NCI-H69 (cell line): ENCODE measurements around the gene LRRC32.
"Not testable (repeated sequence)": the region's sequence is repeated elsewhere in the genome, so short reads cannot be mapped to it uniquely, and the experiment has no call there.

Experiments used
- DNase-seq: peaks from one replicate; lab custom pipeline; 2025; lab: John Stamatoyannopoulos, UW

Gene LRRC32

DNA sequence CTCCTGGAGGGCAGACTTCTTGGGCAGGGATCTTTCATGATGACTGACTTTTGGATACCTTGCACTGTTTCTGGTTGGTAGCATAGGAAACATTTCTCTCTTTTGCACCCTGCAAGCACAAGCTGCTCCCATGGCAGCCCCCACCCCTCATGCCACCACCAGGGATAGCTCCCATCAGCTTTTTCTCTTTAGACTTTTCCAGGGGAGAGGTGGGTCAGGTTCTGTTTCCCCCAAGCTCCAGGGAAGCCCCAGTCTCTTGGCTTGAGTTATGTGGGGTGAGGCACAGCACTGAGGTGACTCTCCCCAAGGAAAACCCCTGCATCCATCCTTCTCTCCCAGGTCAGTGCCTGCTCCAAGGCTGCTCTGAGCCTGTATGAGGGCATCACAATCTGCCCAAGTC is 22.5 kb downstream of the LRRC32 start:
- DNase-seq = no peak

DNA sequence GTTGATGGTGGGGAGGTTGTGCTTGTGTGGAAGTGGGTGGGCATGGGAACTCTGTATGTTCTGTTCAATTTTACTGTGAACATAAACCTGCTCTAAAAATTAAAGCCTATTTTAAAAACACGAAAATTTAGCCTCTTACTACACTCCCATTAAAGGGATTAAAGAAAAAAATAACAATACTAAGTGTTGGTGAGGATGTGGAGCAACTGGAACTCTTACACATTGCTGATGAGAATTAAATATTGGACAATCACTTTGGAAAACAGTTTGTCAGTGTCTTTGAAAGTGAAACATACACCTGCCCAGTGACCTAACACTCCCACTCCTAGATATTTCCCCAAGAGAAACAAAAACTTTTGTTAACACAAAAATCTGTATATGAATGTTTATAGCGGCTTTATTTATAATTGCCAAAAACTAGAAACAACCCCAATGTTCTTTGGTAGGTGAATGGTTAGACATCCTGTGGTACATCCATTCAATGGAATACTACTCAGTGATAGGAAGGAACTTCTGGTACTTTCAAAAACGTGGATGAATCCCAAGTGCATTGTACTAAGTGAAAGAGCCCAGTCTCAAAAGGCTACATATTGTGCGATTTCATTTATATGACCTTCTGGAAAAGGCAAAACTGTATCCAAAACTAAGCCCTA is 23.5 kb downstream of the LRRC32 start:
- DNase-seq = no peak

DNA sequence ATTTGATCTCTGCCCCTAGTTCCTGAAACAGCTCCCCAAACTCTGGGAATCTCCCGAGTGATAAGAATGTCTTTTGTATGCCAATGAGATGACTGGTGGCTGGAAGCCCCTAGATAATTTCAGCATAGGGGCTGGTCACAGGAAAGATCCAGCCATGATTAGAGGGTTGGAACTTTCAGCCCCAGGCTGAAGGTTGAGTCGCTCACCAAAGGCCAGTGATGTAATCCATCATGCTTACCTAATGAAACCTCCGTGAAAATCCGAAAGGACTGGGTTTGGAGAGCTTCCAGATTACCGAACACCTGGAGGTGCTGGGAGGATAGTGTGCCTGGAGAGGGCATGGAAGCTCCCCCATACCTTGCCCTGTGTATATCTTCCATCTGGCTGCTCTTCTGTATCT is 26.0 kb downstream of the LRRC32 start:
- peak; percentile 81 for DNase-seq

DNA sequence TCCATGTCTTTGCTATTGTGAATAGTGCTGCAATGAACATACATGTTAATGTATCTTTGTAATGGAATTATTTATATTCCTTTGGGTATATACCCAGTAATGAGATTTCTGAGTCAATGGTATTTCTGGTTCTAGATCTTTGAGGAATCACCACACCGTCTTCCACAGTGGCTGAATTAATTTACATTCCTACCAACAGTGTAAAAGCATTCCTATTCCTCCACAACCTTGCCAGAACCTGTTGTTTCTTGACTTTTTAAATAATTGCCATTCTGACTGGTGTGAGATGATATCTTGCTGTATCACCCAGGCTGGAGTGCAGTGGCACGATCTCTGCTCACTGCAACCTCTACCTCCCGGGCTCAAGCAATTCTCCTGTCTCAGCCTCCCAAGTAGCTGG is 26.8 kb downstream of the LRRC32 start:
- not testable (repeated sequence) for DNase-seq

GRCh38 chr11:76642341-76642740 is 28.2 kb downstream of the LRRC32 start:
- DNase-seq = peak; percentile 79

- DNase-seq = no peak
Measured at GRCh38 chr11:76641905-76642304, 28.6 kb downstream of the LRRC32 start.

GRCh38 chr11:76640501-76640900 is 30.0 kb downstream of the LRRC32 start:
- DNase-seq = peak; percentile 20

- no peak for DNase-seq
Measured at GRCh38 chr11:76639621-76640020, 30.9 kb downstream of the LRRC32 start.

GRCh38 chr11:76638270-76639197 is 32.0 kb downstream of the LRRC32 start:
- no peak for DNase-seq

DNA sequence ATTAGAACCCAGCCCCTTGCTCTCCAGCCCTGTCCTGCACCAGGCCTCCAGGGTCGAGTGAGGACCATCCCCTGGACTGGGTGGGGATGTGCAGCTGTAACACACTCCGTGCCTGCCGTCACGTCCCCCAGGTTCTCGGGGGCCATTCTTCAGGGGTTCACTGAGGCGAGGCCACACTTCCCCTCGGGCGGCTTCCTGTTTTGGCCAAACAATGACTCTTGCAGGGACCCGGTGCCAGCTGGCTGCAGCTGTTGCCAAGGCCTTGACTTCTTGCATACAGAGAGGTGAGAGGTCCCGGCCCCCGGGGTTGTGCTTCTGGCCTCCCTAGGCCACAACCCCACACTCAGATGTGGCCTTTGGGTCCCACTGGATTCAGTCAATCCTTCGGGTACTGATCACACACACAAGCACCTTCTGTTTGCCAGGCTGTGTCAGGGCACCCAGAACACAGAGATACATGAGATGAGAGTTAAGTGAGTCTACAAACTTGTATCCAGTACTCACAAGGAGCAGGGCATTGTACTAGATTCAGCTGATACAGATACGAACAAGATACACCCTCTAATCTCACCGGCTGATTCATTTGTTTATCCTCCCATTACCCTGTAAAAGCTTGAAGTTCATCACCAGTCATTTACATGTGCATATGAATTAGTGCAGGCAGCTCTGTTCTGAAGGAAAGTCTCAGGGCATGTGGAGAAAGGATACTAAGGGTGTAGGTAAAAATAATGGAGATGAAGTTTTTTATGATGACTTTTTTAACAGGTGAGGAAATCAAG is 32.9 kb downstream of the LRRC32 start:
- no peak for DNase-seq

- DNase-seq = no peak
Measured at GRCh38 chr11:76636826-76637460, 33.6 kb downstream of the LRRC32 start.

- no peak for DNase-seq
Measured at GRCh38 chr11:76635991-76636738, 34.4 kb downstream of the LRRC32 start.

DNA sequence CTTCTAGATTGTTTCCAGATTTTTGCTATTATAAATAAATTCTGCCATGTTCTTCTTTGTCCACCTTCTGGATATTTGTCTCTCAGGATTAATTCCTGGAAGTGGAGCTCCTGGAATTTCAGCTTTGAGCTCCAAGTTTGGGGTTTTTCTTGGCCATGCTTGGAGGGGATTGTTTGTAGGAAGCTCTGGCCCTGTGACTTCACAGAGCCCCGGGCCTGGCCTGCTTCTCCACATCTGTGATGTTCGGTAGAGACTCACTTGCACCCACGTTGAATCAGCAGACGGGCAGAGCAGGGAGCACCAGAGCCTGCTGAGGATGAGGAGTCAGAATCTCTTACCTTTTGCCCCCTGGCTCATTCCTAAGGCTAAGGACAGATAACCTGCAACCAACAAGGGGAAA is 35.7 kb downstream of the LRRC32 start:
- no peak for DNase-seq

DNA sequence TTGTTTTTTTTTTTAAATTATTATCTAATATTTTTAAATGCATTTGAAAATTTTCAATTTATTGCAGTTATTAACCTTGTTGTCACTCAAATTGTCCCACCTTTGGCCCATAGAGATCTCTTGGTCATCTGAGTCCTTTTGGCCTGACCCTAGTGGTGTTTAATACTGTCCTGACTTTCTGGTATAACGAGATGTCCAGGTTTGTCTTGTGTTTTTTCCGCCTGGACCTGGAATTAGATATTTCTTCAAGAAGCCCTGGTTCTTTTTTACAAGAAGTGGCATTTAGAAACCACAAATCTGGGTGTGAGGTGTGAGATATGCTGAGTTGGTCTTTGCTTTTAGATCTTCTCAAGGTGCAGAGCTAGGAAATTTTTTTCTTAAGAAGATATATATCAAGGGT is 38.1 kb downstream of the LRRC32 start:
- DNase-seq = no peak

GRCh38 chr11:76631566-76632308 is 38.8 kb downstream of the LRRC32 start:
- no peak for DNase-seq

GRCh38 chr11:76630600-76631281 is 39.8 kb downstream of the LRRC32 start:
- DNase-seq = no peak

DNA sequence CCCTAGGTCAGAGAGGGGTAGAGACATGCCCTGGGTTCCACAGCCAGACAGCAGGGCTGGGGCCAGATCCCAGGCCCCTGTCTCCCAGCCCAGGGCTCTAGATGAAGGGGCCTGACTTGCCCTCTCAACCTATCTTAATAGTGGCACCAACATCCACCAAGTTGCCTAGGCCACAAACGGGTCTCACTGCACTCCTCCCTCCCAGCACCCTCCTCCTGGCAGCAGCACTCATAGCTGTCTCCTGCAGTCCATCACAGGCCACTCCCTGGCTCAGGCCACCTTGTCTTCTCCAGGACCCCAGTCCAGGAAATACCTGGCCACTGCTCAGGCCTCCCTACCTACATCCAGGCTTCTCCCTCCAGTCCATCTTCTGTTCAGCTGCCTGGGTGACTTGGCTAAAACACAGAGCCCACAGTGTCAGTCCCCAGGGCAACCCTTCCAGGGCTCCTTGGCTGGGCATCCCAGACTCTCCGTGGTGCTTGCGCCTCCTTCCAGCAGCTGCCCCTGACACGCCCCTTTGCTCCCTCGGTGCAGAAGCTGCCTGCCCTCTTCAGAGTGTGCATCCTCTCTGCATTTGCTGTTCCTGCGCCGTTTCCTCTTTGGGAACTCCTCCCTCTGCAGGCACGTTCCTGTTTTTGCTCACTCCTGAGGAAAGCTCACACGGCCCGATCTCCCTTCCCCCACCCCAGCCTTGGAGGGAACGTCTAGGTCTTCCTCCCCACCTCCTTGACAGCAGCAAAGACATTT is 40.5 kb downstream of the LRRC32 start:
- DNase-seq = no peak

- DNase-seq = no peak
Measured at GRCh38 chr11:76629116-76629852, 41.3 kb downstream of the LRRC32 start.
